Thyroid gland (tissue), 4 donors: ENCODE results near the gene ADAMTS17. TPM values are rescaled to one million over a fixed set of nuclear protein-coding genes. Genes with fewer than 3 reads are reported as not detected.

ENCODE experiments used
- DNase-seq, 2 donors: peaks; one replicate each; pipeline ENCODE4 v3.0.0-alpha.2; 2019
- H3K27ac ChIP-seq, 3 donors: fragments of 200-600 bp; sonication (generic); 1 replicate in 2 of 3; 2 replicates in 1 of 3; pipeline ENCODE4 v1.5.1; 2016 to 2019; ENCODE audit warnings: mild to moderate bottlenecking in 1 of 3, moderate library complexity in 1 of 3
- H3K27me3 ChIP-seq: fragments of 200-600 bp; sonication (generic); one replicate; pipeline ENCODE4 v1.5.1; 2019
- H3K36me3 ChIP-seq, 2 donors: fragments of 200-600 bp; sonication (generic); one replicate each; pipeline ENCODE4 v1.5.1; 2016 to 2019
- H3K4me1 ChIP-seq, 2 donors: fragments of 200-600 bp; sonication (generic); one replicate each; pipeline ENCODE4 v1.5.1; 2017 to 2019
- H3K4me3 ChIP-seq, 3 donors: fragments of 200-600 bp; sonication (generic); replicated peaks in 1 of 3; 1 replicate in 2 of 3; 2 replicates in 1 of 3; pipeline ENCODE4 v1.5.1; 2016; ENCODE audit warnings: mild to moderate bottlenecking in 1 of 3
- H3K9me3 ChIP-seq: fragments of 200-600 bp; sonication (generic); one replicate; pipeline ENCODE4 v1.5.1; 2017
- CTCF ChIP-seq, 6 experiments: fragments of 200-600 bp in 3 of 6; fragments of 450-650 bp in 3 of 6; sonication (generic) in 3 of 6; IDR thresholded peaks; one replicate each; pipeline ENCODE4 v1.5.1; 2016 to 2019; ENCODE audit warnings: antibody characterized with exemption in 6 of 6, mild to moderate bottlenecking in 2 of 6, inconsistent platforms in 1 of 6, moderate library complexity in 1 of 6
- POLR2A ChIP-seq, 2 donors: fragments of 450-650 bp; IDR thresholded peaks; one replicate each; pipeline ENCODE4 v1.6.1; 2017; ENCODE audit warnings: antibody characterized with exemption in 2 of 2, mild to moderate bottlenecking in 2 of 2, moderate library complexity in 1 of 2
- WGBS, 2 donors: methylation state at CpG; one replicate each; pipeline ENCODE4 v1.1.5; 2017; 5-methylcytosine and 5-hydroxymethylcytosine counted together
- intact Hi-C: fragments of 100-400 bp; cut with DNase I; formaldehyde crosslinking; loops from one replicate; pipeline ENCODE4 v1.15.1; 2023
- total RNA-seq, 4 donors: library from RNA; depleted of rRNA; stranded (reverse); fragments of >200 nt; gene quantifications; one replicate each; pipeline ENCODE4 v1.2.3, GENCODE V29; 2016

ADAMTS17 gene
- total RNA-seq, 4 donors from 2014 or later: 3.5 to 667 (median 5.3) TPM

- no peaks in the 10 kb centered on the region for H3K4me1 ChIP-seq
- no peak overlapping the region for H3K4me3 ChIP-seq
- H3K27me3 ChIP-seq: no peaks in the 10 kb centered on the region
- no peak for DNase-seq
- no peaks in the 10 kb centered on the region for H3K36me3 ChIP-seq
- H3K9me3 ChIP-seq: no peaks in the 10 kb centered on the region
- no peak overlapping the region for H3K27ac ChIP-seq
- 84 to 91% methylated on average over 5 to 6 of the region's 6 CpGs for WGBS, 2 donors
- TF ChIP-seq POLR2A (IDR thresholded peaks at IDR 0.05) (no peak), CTCF (IDR thresholded peaks at IDR 0.05) (no peak)
- intact Hi-C loops: no loop called here
Measured at GRCh38 chr15:100008258-100008657, 333.5 kb downstream of the ADAMTS17 start.

GRCh38 chr15:100007609-100008008 is 334.2 kb downstream of the ADAMTS17 start:
- DNase-seq: no peak
- no peaks in the 10 kb centered on the region for H3K27me3 ChIP-seq
- H3K36me3 ChIP-seq: no peaks in the 10 kb centered on the region
- no peak overlapping the region for H3K27ac ChIP-seq
- intact Hi-C loops: no loop called here
- TF ChIP-seq POLR2A (IDR thresholded peaks at IDR 0.05): no peak
- H3K4me3 ChIP-seq: no peak overlapping the region
- H3K9me3 ChIP-seq: no peaks in the 10 kb centered on the region
- no peaks in the 10 kb centered on the region for H3K4me1 ChIP-seq
- 88 to 90% methylated on average over 10 of the region's 10 CpGs for WGBS, 2 donors

GRCh38 chr15:100005715-100006114 is 336.1 kb downstream of the ADAMTS17 start:
- H3K27me3 ChIP-seq: no peaks in the 10 kb centered on the region
- TF ChIP-seq CTCF (IDR thresholded peaks at IDR 0.05): no peak
- TF ChIP-seq POLR2A (IDR thresholded peaks at IDR 0.05): no peak
- DNase-seq: no peak
- 89 to 91% methylated on average over 5 of the region's 5 CpGs for WGBS, 2 donors
- H3K9me3 ChIP-seq: no peaks in the 10 kb centered on the region
- intact Hi-C loops: no loop called here
- no peak overlapping the region for H3K27ac ChIP-seq
- no peaks in the 10 kb centered on the region for H3K36me3 ChIP-seq
- no peak overlapping the region for H3K4me3 ChIP-seq
- no peaks in the 10 kb centered on the region for H3K4me1 ChIP-seq

GRCh38 chr15:100005013-100005412 is 336.8 kb downstream of the ADAMTS17 start:
- DNase-seq: no peak
- Histone ChIP-seq H3K27me3 (no peaks in the 10 kb centered on the region), H3K4me1 (no peaks in the 10 kb centered on the region), H3K36me3 (no peaks in the 10 kb centered on the region), H3K4me3 (no peak overlapping the region), H3K9me3 (no peaks in the 10 kb centered on the region), H3K27ac (no peak overlapping the region)
- intact Hi-C loops: no loop called here
- 82 to 88% methylated on average over 3 of the region's 3 CpGs for WGBS, 2 donors
- TF ChIP-seq CTCF (IDR thresholded peaks at IDR 0.05) (no peak), POLR2A (IDR thresholded peaks at IDR 0.05) (no peak)

GRCh38 chr15:100002787-100003536 is 338.8 kb downstream of the ADAMTS17 start:
- intact Hi-C loops: no loop called here
- no peak overlapping the region for H3K27ac ChIP-seq
- TF ChIP-seq POLR2A (IDR thresholded peaks at IDR 0.05) (no peak), CTCF (IDR thresholded peaks at IDR 0.05) (no peak)
- H3K27me3 ChIP-seq: no peaks in the 10 kb centered on the region
- H3K36me3 ChIP-seq: no peaks in the 10 kb centered on the region
- 78 to 83% methylated on average over 17 of the region's 17 CpGs for WGBS, 2 donors
- DNase-seq: no peak
- H3K9me3 ChIP-seq: no peaks in the 10 kb centered on the region
- no peaks in the 10 kb centered on the region for H3K4me1 ChIP-seq
- no peak overlapping the region for H3K4me3 ChIP-seq
